Osteocyte (in vitro differentiated cells): ENCODE measurements around the gene ACBD4. TPM values are rescaled to one million over a fixed set of nuclear protein-coding genes. Genes with fewer than 3 reads are reported as not detected.

Source experiments
- DNase-seq: peaks from one replicate; pipeline ENCODE4 v3.0.0; 2021; ENCODE audit warnings: mixed read lengths; ENCODE audit not compliant: unreplicated experiment; ENCODE audit errors: extremely low spot score
- H3K27ac Mint-ChIP-seq: one replicate; pipeline ENCODE4 v1.8.0; 2021; ENCODE audit warnings: mild to moderate bottlenecking, mixed read lengths; ENCODE audit not compliant: unreplicated experiment
- H3K27me3 Mint-ChIP-seq: one replicate; pipeline ENCODE4 v1.8.0; 2021; ENCODE audit warnings: mixed read lengths; ENCODE audit not compliant: unreplicated experiment
- H3K36me3 Mint-ChIP-seq: one replicate; pipeline ENCODE4 v1.8.0; 2021; ENCODE audit warnings: mixed read lengths; ENCODE audit not compliant: unreplicated experiment
- H3K4me1 Mint-ChIP-seq: one replicate; pipeline ENCODE4 v1.8.0; 2021; ENCODE audit warnings: mixed read lengths; ENCODE audit not compliant: unreplicated experiment
- H3K4me3 Mint-ChIP-seq: one replicate; pipeline ENCODE4 v1.8.0; 2021; ENCODE audit warnings: mild to moderate bottlenecking, moderate library complexity, mixed read lengths; ENCODE audit not compliant: unreplicated experiment
- H3K9me3 Mint-ChIP-seq: one replicate; pipeline ENCODE4 v1.8.0; 2021; ENCODE audit warnings: mixed read lengths; ENCODE audit not compliant: unreplicated experiment
- total RNA-seq: library from RNA; stranded (reverse); gene quantifications from 2 replicates; pipeline ENCODE4 v1.2.1, GENCODE V29; 2021
- TF ChIP-seq, protein P1 (sequence below): fragments of 200-600 bp; sonication (generic); IDR thresholded peaks from 2 replicates; pipeline ENCODE4 v1.5.0; 2021; ENCODE audit warnings: antibody characterized with exemption, mild to moderate bottlenecking, moderate library complexity

The ACBD4 gene
- total RNA-seq, 1 donor from 2014 or later = 8.1 TPM

- no peak for DNase-seq
- Mint-ChIP-seq H3K27me3 (no peaks in the 10 kb centered on the region), H3K4me1 (peaks cover 17% of the 10 kb centered on the region), H3K9me3 (no peaks in the 10 kb centered on the region), H3K36me3 (peaks cover 16% of the 10 kb centered on the region), H3K4me3 (no peak overlapping the region), H3K27ac (no peak overlapping the region)
- TF ChIP-seq, protein P1, sequence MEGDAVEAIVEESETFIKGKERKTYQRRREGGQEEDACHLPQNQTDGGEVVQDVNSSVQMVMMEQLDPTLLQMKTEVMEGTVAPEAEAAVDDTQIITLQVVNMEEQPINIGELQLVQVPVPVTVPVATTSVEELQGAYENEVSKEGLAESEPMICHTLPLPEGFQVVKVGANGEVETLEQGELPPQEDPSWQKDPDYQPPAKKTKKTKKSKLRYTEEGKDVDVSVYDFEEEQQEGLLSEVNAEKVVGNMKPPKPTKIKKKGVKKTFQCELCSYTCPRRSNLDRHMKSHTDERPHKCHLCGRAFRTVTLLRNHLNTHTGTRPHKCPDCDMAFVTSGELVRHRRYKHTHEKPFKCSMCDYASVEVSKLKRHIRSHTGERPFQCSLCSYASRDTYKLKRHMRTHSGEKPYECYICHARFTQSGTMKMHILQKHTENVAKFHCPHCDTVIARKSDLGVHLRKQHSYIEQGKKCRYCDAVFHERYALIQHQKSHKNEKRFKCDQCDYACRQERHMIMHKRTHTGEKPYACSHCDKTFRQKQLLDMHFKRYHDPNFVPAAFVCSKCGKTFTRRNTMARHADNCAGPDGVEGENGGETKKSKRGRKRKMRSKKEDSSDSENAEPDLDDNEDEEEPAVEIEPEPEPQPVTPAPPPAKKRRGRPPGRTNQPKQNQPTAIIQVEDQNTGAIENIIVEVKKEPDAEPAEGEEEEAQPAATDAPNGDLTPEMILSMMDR = no peak
Observed at GRCh38 chr17:45113424-45113754, 22.1 kb upstream of the ACBD4 start.

DNA sequence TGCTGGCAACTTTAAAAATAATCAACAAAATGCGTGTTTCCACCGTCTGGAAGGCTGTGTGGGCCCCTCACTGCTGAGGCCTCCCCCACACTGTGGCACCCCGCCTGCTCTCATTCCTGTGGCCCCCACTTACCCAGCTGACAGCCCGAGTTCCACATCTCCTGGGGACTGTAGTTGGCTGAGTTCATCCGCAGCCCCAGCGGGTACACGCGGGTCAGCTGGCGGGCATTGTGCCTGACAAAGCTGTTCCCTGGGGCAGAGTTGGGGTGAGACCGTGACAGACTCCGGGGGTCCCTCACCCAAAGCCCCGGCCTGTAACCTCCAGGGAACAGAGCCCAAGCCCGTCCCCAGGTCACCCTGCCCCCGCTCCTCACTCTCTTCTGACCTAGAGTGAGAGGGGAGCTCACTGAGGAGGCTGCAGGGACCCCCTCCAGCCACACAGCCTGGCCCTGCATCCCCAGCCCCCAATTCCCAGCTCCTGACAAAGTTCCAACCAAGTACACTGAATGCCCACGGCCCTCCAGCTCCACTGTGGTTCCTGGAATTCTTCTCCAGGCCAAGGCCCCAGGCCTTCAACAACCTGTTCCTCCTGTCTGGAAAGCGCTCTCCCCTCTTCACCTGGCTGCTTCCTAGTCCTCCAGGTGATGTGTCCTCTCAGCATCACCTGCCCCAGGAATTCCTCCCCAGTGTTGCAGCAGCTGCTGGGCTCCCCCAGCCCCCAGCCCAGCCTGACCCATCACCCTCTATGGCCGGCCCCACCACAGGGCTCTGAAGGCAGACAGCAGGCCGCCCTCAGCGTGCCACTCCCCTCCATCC is 21.2 kb upstream of the ACBD4 start:
- TF ChIP-seq, protein P1 = no peak
- Mint-ChIP-seq H3K27me3 (no peaks in the 10 kb centered on the region), H3K4me3 (no peak overlapping the region), H3K9me3 (no peaks in the 10 kb centered on the region), H3K4me1 (peaks cover 17% of the 10 kb centered on the region), H3K27ac (no peak overlapping the region), H3K36me3 (peaks cover 20% of the 10 kb centered on the region)
- DNase-seq = no peak

GRCh38 chr17:45115015-45115625 is 20.4 kb upstream of the ACBD4 start:
- no peak overlapping the region for H3K27ac Mint-ChIP-seq
- no peaks in the 10 kb centered on the region for H3K27me3 Mint-ChIP-seq
- no peaks in the 10 kb centered on the region for H3K9me3 Mint-ChIP-seq
- peaks cover 20% of the 10 kb centered on the region for H3K36me3 Mint-ChIP-seq
- peaks cover 22% of the 10 kb centered on the region for H3K4me1 Mint-ChIP-seq
- DNase-seq = no peak
- no peak overlapping the region for H3K4me3 Mint-ChIP-seq
- TF ChIP-seq, protein P1 = no peak

GRCh38 chr17:45115871-45116270 is 19.6 kb upstream of the ACBD4 start:
- Mint-ChIP-seq H3K36me3 (peaks cover 20% of the 10 kb centered on the region), H3K27ac (peak overlapping the region; percentile 63), H3K4me1 (peaks cover 26% of the 10 kb centered on the region), H3K9me3 (no peaks in the 10 kb centered on the region), H3K27me3 (no peaks in the 10 kb centered on the region), H3K4me3 (no peak overlapping the region)
- TF ChIP-seq, protein P1 = no peak
- DNase-seq = no peak

DNA sequence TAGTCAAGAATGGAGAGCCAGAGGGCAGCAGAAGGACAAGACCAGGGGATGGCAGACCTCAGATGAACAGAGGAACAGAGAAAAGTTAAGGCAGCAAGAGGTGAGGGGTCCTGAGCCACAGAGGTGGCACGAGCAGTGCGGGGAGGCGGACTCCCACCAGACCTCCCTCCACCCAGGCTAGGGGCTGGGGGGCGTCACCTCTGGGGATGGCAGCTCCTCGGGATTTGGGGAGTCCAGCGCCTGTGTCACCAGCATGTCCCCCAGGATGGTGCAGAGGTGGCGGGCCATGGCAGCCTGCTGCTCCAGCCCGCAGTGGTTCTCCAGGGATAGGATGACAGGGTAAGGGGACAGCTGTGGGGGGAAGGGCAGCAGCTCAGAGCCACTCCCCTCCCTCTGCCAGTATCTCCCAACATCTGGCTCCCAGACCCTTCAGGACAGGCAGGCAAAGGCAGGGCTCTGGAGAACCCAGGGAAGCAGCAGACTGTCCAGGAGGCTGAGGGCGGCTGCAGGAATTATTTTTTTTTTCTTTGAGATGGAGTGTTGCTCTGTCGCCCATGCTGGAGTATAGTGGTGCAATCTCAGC is 19.0 kb upstream of the ACBD4 start:
- Mint-ChIP-seq H3K4me3 (no peak overlapping the region), H3K36me3 (peaks cover 20% of the 10 kb centered on the region), H3K9me3 (no peaks in the 10 kb centered on the region), H3K27me3 (no peaks in the 10 kb centered on the region), H3K27ac (peak overlapping the region; percentile 63), H3K4me1 (peaks cover 27% of the 10 kb centered on the region)
- no peak for DNase-seq
- TF ChIP-seq, protein P1 = no peak
